ENCODE results near the gene SHROOM1. TPM values are rescaled to one million over a fixed set of nuclear protein-coding genes. Genes with fewer than 3 reads are reported as not detected.

SHROOM1 gene
- total and polyA plus RNA-seq, 2 donors (not counting 3 experiments of a cell fraction or from before 2014, with no cell fraction given): 12.8 to 20.9 TPM

DNA sequence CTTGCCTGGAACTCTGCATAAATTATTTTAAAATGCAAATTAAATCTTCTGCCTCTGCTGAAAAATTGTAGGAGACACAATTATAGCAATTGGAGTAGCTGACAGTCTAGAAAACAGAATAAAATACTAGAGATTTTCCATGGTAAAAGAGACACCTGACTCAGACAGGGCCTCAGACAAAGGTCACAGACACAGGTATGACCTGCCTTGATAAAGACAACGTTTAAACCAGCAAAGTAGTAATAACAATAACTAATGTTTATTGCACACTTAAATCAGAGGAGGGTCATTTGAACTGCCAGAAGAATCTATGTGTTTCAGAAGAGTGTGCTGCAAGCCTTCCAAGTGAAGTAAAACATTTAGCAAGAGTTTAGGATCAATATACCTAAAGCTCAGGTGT is 13.4 kb downstream of the SHROOM1 start:
- Histone ChIP-seq H3K4me1 (ENCODE audit: control insufficient read depth, extremely low read depth, insufficient read depth, low read length) (peaks cover 2% of the 10 kb centered on the region), H3K9ac (replicated peaks; ENCODE audit: extremely low read depth, insufficient read depth, low read length) (no peak overlapping the region), H2AFZ (ENCODE audit: low read depth, low read length) (no peak overlapping the region), H3K4me3 (replicated peaks in 1 of 3; ENCODE audit: insufficient read depth in 1 of 3, low read depth in 1 of 3, low read length in 3 of 3) (no peak overlapping the region), H3K36me3 (ENCODE audit: control insufficient read depth in 2 of 2, extremely low read depth in 1 of 2, insufficient read depth in 2 of 2, low read length in 2 of 2) (no peaks in the 10 kb centered on the region), H4K20me1 (replicated peaks; ENCODE audit: control insufficient read depth, extremely low read depth, insufficient read depth, low read length) (no peaks in the 10 kb centered on the region), H3K9me1 (replicated peaks; ENCODE audit: control insufficient read depth, extremely low read depth, insufficient read depth, low read length) (no peaks in the 10 kb centered on the region), H3K27me3 (ENCODE audit: control insufficient read depth in 2 of 2, insufficient read depth in 2 of 2, low read length in 2 of 2) (peaks cover 10 to 20% of the 10 kb centered on the region in 2 experiments), H3K4me2 (ENCODE audit: insufficient read depth, low read length) (no peak overlapping the region), H3K27ac (ENCODE audit: insufficient read depth, low read depth, low read length) (no peak overlapping the region), H3K79me2 (ENCODE audit: control insufficient read depth, insufficient read depth, low read length) (no peaks in the 10 kb centered on the region), H3K9me3 (replicated peaks; ENCODE audit: control insufficient read depth, insufficient read depth, low read length) (no peaks in the 10 kb centered on the region)
- FAIRE-seq (no peak), DNase-seq (ENCODE audit: low read depth, low spot score) (no peak)
- TF ChIP-seq EZH2 (IDR thresholded peaks at IDR 0.05; ENCODE audit: borderline replicate concordance, low read depth, low read length, severe bottlenecking): no peak
- TF ChIP-seq, protein P1, sequence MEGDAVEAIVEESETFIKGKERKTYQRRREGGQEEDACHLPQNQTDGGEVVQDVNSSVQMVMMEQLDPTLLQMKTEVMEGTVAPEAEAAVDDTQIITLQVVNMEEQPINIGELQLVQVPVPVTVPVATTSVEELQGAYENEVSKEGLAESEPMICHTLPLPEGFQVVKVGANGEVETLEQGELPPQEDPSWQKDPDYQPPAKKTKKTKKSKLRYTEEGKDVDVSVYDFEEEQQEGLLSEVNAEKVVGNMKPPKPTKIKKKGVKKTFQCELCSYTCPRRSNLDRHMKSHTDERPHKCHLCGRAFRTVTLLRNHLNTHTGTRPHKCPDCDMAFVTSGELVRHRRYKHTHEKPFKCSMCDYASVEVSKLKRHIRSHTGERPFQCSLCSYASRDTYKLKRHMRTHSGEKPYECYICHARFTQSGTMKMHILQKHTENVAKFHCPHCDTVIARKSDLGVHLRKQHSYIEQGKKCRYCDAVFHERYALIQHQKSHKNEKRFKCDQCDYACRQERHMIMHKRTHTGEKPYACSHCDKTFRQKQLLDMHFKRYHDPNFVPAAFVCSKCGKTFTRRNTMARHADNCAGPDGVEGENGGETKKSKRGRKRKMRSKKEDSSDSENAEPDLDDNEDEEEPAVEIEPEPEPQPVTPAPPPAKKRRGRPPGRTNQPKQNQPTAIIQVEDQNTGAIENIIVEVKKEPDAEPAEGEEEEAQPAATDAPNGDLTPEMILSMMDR (IDR thresholded peaks at IDR 0.05; ENCODE audit: extremely low read depth in 1 of 2, insufficient read depth in 1 of 2, low read depth in 1 of 2, low read length in 2 of 2): no peak
- no peak for TF ChIP-seq MYC (IDR thresholded peaks at IDR 0.05; ENCODE audit: low read depth, low read length)
- no peak for TF ChIP-seq GATA2 (IDR thresholded peaks at IDR 0.05; ENCODE audit: insufficient read depth, insufficient read length, low read depth, low read length)
- TF ChIP-seq FOS (IDR thresholded peaks at IDR 0.05; ENCODE audit: borderline replicate concordance, insufficient read depth, low read length): no peak
- CTCF ChIA-PET: interaction anchor here (0.7 to 5.9 kb wide), 5 partner anchors 10 to 290 kb away, joined by 3 to 179 read pairs (median 3); no protein-coding TSS in a partner anchor
- POLR2A ChIA-PET: no interaction called here
- BruUV-seq (replicated peaks): no TSS peak
- intact Hi-C loops (cut with micrococcal nuclease): no loop called here
- dilution Hi-C loops (cut with MboI; ENCODE audit: extremely low pct_ligation_motif_present, low sequenced_read_pairs): no loop called here

DNA sequence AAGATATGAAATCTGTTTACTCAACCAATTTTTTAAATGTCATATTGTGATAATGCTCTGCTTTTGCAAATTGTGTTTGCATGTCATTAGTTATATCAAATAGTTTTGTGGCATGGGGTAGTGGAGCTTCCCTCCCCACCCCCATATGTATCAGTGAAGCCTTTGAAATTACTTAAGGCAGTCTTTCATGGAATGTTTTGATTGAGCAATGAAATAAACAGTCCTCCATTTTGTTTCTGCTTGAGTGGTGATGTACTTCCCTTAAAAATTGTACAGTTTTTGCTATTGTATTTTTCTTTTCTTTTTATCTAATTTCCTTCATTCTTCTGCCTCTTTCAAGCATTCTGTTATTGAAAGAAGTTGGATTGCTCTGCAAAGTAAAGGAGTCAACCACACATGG is 13.9 kb downstream of the SHROOM1 start:
- Histone ChIP-seq H4K20me1 (replicated peaks; ENCODE audit: control insufficient read depth, extremely low read depth, insufficient read depth, low read length) (no peaks in the 10 kb centered on the region), H3K9me1 (replicated peaks; ENCODE audit: control insufficient read depth, extremely low read depth, insufficient read depth, low read length) (no peaks in the 10 kb centered on the region), H3K4me2 (ENCODE audit: insufficient read depth, low read length) (no peak overlapping the region), H2AFZ (ENCODE audit: low read depth, low read length) (no peak overlapping the region), H3K27me3 (ENCODE audit: control insufficient read depth in 2 of 2, insufficient read depth in 2 of 2, low read length in 2 of 2) (peaks cover 13 to 24% of the 10 kb centered on the region in 2 experiments), H3K4me3 (replicated peaks in 1 of 3; ENCODE audit: insufficient read depth in 1 of 3, low read depth in 1 of 3, low read length in 3 of 3) (no peak overlapping the region), H3K4me1 (ENCODE audit: control insufficient read depth, extremely low read depth, insufficient read depth, low read length) (peaks cover 2% of the 10 kb centered on the region), H3K9me3 (replicated peaks; ENCODE audit: control insufficient read depth, insufficient read depth, low read length) (no peaks in the 10 kb centered on the region), H3K79me2 (ENCODE audit: control insufficient read depth, insufficient read depth, low read length) (no peaks in the 10 kb centered on the region), H3K36me3 (ENCODE audit: control insufficient read depth in 2 of 2, extremely low read depth in 1 of 2, insufficient read depth in 2 of 2, low read length in 2 of 2) (no peaks in the 10 kb centered on the region), H3K27ac (ENCODE audit: insufficient read depth, low read depth, low read length) (no peak overlapping the region), H3K9ac (replicated peaks; ENCODE audit: extremely low read depth, insufficient read depth, low read length) (no peak overlapping the region)
- POLR2A ChIA-PET: no interaction called here
- CTCF ChIA-PET: interaction anchor here (1.0 to 1.1 kb wide), 2 partner anchors 9 to 290 kb away, joined by 3 to 4 read pairs; no protein-coding TSS in a partner anchor
- intact Hi-C loops (cut with micrococcal nuclease) (no loop called here), dilution Hi-C loops (cut with MboI; ENCODE audit: extremely low pct_ligation_motif_present, low sequenced_read_pairs) (no loop called here)
- DNase-seq (ENCODE audit: low read depth, low spot score): no peak
- no peak for FAIRE-seq
- no TSS peak for BruUV-seq (replicated peaks)
- no peak for TF ChIP-seq MYC (IDR thresholded peaks at IDR 0.05; ENCODE audit: low read depth, low read length)
- no peak for TF ChIP-seq EZH2 (IDR thresholded peaks at IDR 0.05; ENCODE audit: borderline replicate concordance, low read depth, low read length, severe bottlenecking)
- no peak for TF ChIP-seq FOS (IDR thresholded peaks at IDR 0.05; ENCODE audit: borderline replicate concordance, insufficient read depth, low read length)
- no peak for TF ChIP-seq JUN (IDR thresholded peaks at IDR 0.05; ENCODE audit: borderline replicate concordance, insufficient read depth, insufficient read length, low read depth)
- no peak for TF ChIP-seq POLR2AphosphoS5 (IDR thresholded peaks at IDR 0.05; ENCODE audit: insufficient read depth, low read depth, low read length)
- no peak for TF ChIP-seq POLR2A (IDR thresholded peaks at IDR 0.05; ENCODE audit: low read depth, low read length)
- TF ChIP-seq, protein P2, sequence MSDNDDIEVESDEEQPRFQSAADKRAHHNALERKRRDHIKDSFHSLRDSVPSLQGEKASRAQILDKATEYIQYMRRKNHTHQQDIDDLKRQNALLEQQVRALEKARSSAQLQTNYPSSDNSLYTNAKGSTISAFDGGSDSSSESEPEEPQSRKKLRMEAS (IDR thresholded peaks at IDR 0.05; ENCODE audit: insufficient read depth, insufficient read length): no peak
- no peak for TF ChIP-seq GATA2 (IDR thresholded peaks at IDR 0.05; ENCODE audit: insufficient read depth, insufficient read length, low read depth, low read length)
- TF ChIP-seq, protein P1 (IDR thresholded peaks at IDR 0.05; ENCODE audit: extremely low read depth in 1 of 2, insufficient read depth in 1 of 2, low read depth in 1 of 2, low read length in 2 of 2): no peak
